ENCODE data around the gene MAN1A1.

MAN1A1 gene

GRCh38 chr6:119346450-119346849 lies 3.1 kb downstream of the MAN1A1 start:
- DNase-seq (ENCODE audit: low read depth in 2 of 2): no peak

DNA sequence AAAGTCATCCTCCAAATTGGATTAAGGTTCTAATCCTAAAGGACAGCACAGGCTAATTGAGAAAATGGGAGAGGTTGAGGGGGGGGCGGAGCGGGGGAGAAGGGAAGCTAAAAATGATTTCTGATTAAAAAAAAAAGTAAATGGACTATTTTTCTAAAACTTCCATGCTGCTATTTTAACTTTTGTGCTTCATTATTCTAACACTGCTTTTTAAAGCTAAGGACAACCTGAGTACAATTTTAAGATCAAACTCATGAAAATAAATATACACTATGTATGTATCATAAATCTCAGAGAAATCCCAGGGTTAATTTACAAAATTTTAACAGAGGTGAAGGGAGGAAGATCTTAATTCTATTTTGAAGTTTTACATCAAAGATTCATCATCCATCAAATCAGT lies 4.4 kb downstream of the MAN1A1 start:
- no peak for DNase-seq (ENCODE audit: low read depth in 2 of 2)

DNA sequence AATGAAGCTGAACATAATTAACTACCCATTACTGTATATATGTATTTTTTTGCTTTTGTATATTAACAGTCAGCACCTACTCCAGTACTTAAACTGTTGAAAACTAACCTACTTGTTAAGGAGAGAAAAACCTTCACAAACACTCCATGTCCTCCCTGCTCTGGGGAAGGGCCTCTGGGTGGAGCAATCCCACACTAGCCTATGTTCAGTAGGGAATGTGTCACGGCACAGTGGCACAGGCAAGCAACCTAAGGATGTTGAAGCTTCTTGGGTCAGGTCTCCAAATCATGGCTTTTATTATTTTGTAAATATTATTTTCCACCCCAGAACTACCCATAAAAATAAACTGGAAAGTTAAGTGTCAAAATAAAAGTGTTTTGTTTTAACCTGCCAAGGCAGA lies 5.3 kb downstream of the MAN1A1 start:
- no peak for DNase-seq (ENCODE audit: low read depth in 2 of 2)

- DNase-seq (ENCODE audit: low read depth in 2 of 2): no peak
Measured at GRCh38 chr6:119343573-119344146, 5.9 kb downstream of the MAN1A1 start.

GRCh38 chr6:119343167-119343566 lies 6.4 kb downstream of the MAN1A1 start:
- no peak for DNase-seq (ENCODE audit: low read depth in 2 of 2)

GRCh38 chr6:119342430-119342829 lies 7.1 kb downstream of the MAN1A1 start:
- no peak for DNase-seq (ENCODE audit: low read depth in 2 of 2)

DNA sequence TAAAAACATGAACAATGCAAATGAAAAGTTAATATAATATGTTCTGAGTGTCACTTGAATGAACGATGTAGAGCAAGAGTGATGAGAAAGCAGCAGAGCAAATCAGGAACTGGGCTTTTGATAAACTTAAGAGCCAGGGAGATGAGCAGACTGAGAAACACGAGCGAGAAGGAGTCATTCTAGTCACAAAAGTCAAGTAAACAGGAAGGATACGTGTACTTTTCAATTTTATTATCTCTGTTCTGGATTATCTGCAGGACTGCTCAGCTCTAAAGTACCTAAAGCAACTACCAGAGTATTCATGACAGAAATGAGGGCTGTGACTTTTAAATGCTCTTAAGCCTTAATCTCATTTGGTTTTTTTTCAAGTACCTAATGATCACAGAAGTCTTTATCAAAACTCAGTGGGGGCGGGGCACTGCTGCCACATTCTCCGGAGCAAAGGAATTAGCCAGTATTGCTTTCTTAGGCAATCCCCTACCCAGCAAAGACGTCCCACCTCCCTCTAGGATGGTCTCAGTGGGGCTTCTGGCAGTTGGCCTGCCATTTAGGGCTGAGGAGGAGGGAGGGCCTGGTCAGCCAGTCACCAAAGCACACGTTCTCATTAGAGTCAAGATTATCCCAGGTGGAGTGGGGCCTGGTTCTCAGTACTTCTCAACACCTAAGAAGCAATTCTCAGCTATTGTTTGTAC lies 8.6 kb downstream of the MAN1A1 start:
- no peak for DNase-seq (ENCODE audit: low read depth in 2 of 2)

DNA sequence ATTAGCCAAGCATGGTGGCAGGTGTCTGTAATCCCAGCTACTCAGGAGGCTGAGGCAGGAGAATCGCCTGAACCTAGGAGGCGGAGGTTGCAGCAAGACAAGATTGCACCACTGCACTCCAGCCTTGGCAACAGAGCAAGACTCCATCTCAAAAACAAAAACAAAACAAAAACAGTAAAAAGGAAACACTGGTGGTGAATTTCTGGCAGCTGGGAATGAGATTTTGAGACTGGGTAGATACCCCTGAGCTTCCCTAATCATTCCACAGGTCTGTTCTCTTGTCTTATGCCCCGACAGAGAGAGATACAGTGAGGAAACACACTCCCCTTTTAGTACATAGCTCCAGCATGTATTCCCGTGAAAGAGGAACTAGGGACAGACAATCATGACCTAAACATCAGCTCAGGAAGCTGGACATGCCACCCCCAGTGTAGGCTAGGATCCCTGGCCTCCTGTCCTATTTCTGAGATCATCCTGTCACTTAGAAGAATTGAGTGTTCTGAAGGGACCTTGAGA lies 9.6 kb downstream of the MAN1A1 start:
- no peak for DNase-seq (ENCODE audit: low read depth in 2 of 2)

DNA sequence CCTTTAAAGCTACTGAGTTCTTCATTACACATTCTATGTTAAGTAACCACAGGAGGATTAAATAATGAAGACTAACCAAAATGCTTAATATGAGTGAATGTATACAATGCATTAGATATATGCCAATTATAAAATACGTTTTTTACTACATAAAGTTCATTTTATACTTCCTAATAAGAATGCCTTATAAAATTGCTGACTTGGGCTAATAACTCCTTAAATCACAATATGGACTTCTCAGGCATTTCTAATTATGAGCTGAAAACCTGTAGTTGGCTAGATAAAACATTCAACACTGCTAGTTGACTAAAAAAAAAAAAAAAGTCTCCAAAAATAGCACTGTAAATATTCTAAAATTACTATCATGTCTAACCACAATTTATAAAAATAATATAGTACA lies 11.8 kb downstream of the MAN1A1 start:
- DNase-seq (ENCODE audit: low read depth in 2 of 2): no peak

DNA sequence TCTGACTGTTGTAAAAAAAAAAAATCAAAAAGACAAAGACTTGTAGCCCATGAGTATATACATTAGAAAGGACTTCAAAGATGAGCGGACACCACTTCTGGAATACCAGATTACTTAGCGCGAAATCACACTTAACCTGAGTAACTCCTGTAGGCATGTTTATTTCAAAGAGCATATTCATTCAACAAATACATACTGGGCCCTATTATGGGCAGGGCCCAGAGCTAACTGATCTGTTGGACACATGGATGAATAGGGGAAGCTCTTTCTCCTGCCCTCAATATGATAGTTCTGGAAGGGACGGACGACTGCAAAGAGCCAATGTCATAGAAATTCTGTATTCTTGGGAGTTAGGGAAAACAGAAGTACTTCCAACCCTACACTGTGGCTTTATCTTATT lies 12.3 kb downstream of the MAN1A1 start:
- DNase-seq (ENCODE audit: low read depth in 2 of 2): no peak

DNA sequence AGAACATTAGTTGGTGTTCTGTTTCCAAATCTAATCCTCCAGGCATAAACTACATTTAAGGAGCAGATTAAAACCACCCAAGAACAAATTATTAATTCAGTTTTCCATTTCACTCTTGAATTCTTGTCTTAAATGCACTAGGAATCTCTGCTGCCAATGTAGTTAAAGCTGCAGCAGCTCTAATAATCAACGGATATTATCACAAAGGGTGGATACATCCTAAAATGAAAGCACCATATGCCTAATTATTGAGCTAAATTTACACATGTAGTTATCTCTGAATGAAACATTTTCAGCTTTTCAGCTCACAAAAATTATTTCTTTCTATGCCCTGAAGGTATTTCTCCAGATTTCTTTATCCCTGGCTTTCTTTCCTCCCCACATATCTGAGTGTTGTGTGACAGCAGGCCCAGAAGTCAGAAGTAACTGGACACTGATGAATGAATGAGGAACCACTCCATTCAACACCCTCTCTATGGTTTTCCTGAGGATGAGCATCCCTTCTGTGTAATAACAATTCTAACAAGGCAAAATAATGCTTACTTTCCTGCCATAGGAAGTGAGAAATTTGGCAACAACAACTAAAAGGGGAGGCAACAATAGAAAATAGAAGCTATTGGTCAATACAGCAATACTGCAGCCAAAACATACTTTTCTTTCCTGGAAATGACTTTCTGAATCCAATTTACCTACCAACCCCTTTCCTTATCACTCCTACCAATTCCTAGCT lies 14.9 kb downstream of the MAN1A1 start:
- DNase-seq (ENCODE audit: low read depth in 2 of 2): no peak

- no peak for DNase-seq (ENCODE audit: low read depth in 2 of 2)
Measured at GRCh38 chr6:119333707-119334295, 15.8 kb downstream of the MAN1A1 start.

DNA sequence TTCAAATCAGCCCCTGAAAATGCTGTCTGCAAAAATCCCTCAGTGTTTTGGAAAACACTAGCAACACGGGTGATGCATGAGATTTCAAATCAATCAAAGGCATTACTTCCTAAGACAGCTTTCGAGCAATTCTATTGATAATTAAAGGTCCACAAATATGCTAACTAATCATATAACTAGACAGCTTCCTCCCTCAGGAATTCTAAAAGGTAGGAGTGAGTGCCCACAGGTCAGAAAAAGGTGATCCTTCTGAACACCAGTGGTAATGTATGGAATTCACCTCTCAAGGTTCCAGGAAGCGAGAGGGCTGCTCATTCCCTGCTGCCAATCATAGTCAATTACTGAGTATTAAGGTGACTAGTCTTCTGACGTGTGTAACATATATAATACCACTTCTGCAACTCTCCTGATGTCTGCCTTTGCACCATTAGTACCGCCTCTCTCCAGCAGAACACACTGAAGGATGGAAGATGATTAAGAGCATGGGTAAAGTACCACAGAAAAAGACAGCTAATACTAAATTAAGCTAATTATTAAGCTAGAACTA lies 16.4 kb downstream of the MAN1A1 start:
- DNase-seq (ENCODE audit: low read depth in 2 of 2): no peak

DNA sequence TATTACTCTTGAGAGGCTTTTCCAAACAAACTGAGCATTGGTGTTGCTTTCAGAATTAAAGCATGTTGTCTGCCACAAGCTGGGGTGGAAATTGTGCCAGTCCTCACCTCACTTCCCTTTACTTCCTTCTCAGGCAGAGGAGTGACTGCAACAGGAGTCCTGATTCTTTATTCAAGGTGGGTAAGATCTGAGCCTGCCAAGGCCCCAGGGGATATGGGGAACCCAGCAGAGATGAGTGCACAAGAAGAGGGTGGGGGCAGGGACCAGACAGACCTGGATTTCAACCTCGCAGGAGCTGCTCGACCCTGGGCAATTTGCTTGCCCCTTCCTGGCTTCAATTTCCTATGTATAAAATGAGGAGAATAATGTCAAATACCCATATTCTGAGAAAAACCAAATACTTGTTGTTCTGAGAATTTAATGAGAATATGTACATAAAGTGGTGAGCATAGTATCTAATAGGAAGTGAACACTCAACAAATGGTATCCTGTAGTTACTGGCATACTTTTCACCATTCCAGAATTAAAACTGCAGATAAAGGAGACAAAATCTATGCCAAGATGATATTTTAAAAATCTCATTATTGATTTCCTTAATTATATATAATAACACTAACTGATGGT lies 17.8 kb downstream of the MAN1A1 start:
- no peak for DNase-seq (ENCODE audit: low read depth in 2 of 2)

- DNase-seq (ENCODE audit: low read depth in 2 of 2): no peak
Measured at GRCh38 chr6:119330520-119331113, 18.9 kb downstream of the MAN1A1 start.

DNA sequence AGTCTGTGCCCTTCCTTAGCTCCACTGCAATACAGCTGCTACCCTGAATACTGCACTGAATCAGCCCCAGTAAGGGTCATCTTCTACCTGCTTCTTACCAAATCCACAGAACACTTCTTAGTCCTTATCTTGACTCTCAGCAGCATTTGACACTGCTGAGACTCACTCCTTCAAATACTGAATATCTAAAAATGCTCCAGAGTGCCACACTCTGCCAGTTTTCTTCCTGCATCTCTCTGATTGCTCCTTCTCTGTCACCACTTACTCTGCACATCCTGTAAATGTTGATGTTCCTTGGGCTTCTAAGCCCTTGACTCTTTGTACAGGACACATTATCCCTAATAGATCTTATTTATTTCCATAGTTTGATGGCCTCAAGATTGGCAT lies 19.8 kb downstream of the MAN1A1 start:
- DNase-seq (ENCODE audit: low read depth in 2 of 2): no peak

- no peak for DNase-seq (ENCODE audit: low read depth in 2 of 2)
Measured at GRCh38 chr6:119328892-119329793, 20.4 kb downstream of the MAN1A1 start.

GRCh38 chr6:119328254-119328653 lies 21.3 kb downstream of the MAN1A1 start:
- DNase-seq (ENCODE audit: low read depth in 2 of 2): no peak

DNA sequence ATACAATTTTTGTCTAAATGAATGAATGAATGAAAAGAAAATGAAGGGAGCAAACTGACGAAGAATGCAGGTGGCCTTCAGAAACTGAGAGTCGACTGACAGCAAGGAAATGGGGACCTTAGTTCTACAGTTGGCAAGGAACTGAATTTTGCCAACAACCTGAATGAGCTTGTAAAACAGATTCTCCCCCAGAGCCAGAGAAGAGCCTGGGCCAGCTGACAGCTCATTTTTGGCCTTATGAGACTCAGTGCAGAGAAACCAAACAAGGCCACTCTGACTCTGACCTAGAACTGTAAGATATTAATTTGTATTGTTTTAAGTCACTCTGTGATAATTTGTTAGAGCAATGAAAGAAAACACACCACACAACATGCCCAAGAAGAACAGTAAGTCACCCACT lies 21.8 kb downstream of the MAN1A1 start:
- no peak for DNase-seq (ENCODE audit: low read depth in 2 of 2)

DNA sequence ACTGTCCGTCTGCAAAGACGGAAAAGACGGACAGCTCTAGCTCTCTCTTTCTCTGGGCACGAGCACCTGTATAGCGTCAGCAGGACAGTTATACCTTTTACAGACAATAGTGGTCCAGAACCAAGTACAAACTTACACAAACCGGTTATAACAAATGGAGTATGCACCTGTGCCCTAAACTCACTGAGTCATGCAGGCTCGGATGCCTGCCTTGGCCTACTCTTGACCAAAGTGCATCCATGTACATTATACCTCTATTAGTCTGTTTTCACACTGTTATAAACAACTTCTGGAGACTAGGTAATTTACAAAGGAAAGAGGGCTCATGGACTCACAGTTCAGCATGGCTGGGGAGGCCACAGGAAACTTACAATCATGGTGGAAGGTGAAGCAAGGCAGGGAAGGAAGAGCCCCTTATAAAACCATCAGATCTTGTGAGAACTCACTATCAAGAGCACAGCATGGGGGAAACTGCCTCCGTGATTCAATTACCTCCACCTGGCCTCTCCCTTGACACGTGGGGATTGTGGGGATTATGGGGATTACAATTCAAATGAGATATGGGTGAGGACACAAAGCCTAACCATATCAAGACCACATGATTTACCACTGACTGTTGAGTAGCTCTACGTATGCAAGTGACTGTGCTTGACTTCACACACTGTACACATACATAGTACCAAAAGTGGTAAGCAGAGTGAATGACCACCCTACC lies 23.1 kb downstream of the MAN1A1 start:
- DNase-seq (ENCODE audit: low read depth in 2 of 2): no peak
